Lower lobe of right lung (tissue), 2 donors: Measurements from ENCODE around the gene CMA1. TPM values are rescaled to one million over a fixed set of nuclear protein-coding genes. Genes with fewer than 3 reads are reported as not detected.
"Not testable (repeated sequence)": the region's sequence is repeated elsewhere in the genome, so short reads cannot be mapped to it uniquely, and the experiment has no call there.

Experiments used
- ATAC-seq, 2 donors: fragments of 200-7000 bp; cut with Tn5 transposase; one replicate each; pipeline ENCODE4 v1.9.1; 2020 to 2022; ENCODE audit warnings: mild to moderate bottlenecking in 2 of 2, moderate library complexity in 2 of 2
- DNase-seq: peaks from one replicate; pipeline ENCODE4 v3.0.0-alpha.2; 2020
- H3K27ac ChIP-seq: fragments of 200-600 bp; one replicate; pipeline ENCODE4 v1.8.0; 2022
- H3K27me3 ChIP-seq: fragments of 200-600 bp; one replicate; pipeline ENCODE4 v1.8.0; 2022; ENCODE audit warnings: low read depth
- H3K36me3 ChIP-seq: fragments of 200-600 bp; one replicate; pipeline ENCODE4 v1.8.0; 2022; ENCODE audit warnings: mild to moderate bottlenecking
- H3K4me1 ChIP-seq: fragments of 200-600 bp; one replicate; pipeline ENCODE4 v1.8.0; 2022
- H3K4me3 ChIP-seq: fragments of 200-600 bp; one replicate; pipeline ENCODE4 v1.8.0; 2022; ENCODE audit warnings: mild to moderate bottlenecking
- H3K9me3 ChIP-seq: fragments of 200-600 bp; one replicate; pipeline ENCODE4 v1.8.0; 2022
- CTCF ChIP-seq: fragments of 200-600 bp; IDR thresholded peaks from one replicate; pipeline ENCODE4 v1.8.0; 2022; ENCODE audit warnings: antibody characterized with exemption, mild to moderate bottlenecking
- intact Hi-C: fragments of 100-400 bp; cut with DNase I; formaldehyde crosslinking; loops from one replicate; pipeline ENCODE4 v1.11.0; 2022
- total RNA-seq: library from RNA; stranded (reverse); fragmentation: NEBNext Ultra II Directional; extraction: Animal tissue kit (Norgen Biotek cat#: 25700); gene quantifications from one replicate; pipeline ENCODE4 v1.2.1, GENCODE V29; 2021
- donor health status: DM: no; HTN: yes; CAD: no; lungs with severe emphysema.

CMA1 gene
- total RNA-seq, 1 donor from 2014 or later, result 2.4 TPM

- DNase-seq (no peak), ATAC-seq (no peak)
- Histone ChIP-seq H3K9me3 (no peaks in the 10 kb centered on the region), H3K4me3 (no peak overlapping the region), H3K36me3 (no peaks in the 10 kb centered on the region), H3K27ac (no peak overlapping the region), H3K4me1 (no peaks in the 10 kb centered on the region), H3K27me3 (no peaks in the 10 kb centered on the region)
- TF ChIP-seq CTCF, result no peak
- intact Hi-C loops, result no loop called here
Measured at GRCh38 chr14:24504425-24504950, 3.6 kb downstream of the CMA1 start.

- intact Hi-C loops, H3K4me3 ChIP-seq, DNase-seq, H3K9me3 ChIP-seq, ATAC-seq, H3K27me3 ChIP-seq, H3K36me3 ChIP-seq, H3K27ac ChIP-seq, H3K4me1 ChIP-seq: not testable (repeated sequence)
Measured at GRCh38 chr14:24491586-24492408, 16.3 kb downstream of the CMA1 start.

GRCh38 chr14:24483604-24484252 lies 24.3 kb downstream of the CMA1 start:
- H3K4me3 ChIP-seq, result no peak overlapping the region
- DNase-seq (no peak), ATAC-seq (peak; percentile 16 to 48)
- H3K9me3 ChIP-seq, result no peaks in the 10 kb centered on the region
- H3K36me3 ChIP-seq, result no peaks in the 10 kb centered on the region
- no peaks in the 10 kb centered on the region for H3K27me3 ChIP-seq
- no peak overlapping the region for H3K27ac ChIP-seq
- intact Hi-C loops, result no loop called here
- no peaks in the 10 kb centered on the region for H3K4me1 ChIP-seq
- no peak for TF ChIP-seq CTCF

DNA sequence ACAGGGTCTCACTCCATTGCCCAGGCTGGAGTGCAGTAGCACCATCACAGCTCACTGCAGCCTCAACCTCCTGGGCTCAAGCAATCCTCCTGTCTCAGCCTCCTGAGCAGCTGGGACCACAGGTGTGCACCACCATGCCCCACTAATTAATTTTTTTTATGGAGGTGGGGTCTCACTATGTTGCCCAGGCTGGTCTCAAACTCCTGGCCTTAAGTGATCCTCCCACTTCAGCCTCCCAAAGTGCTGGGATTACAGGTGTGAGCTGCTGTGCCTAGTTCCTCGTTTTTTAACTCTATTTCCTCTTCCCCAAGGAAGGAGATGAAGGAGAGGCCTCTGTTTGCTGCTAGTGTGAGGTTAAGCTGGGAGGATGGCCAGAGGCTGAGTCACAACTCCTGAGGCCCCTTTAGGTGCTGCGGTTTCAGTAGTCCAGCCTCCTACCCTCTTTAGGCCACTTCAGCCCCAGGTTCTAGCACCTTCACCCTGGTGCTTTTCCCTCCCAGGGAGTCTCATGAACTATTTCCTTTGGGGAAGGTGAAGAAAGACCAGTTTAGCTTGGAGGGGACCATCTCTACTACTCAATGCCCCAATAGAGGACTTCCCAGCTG lies 25.3 kb downstream of the CMA1 start:
- H3K27me3 ChIP-seq, H3K4me3 ChIP-seq, H3K36me3 ChIP-seq, intact Hi-C loops, H3K4me1 ChIP-seq, DNase-seq, H3K27ac ChIP-seq, H3K9me3 ChIP-seq: not testable (repeated sequence)
- ATAC-seq, result peak; percentile 70 to 71

DNA sequence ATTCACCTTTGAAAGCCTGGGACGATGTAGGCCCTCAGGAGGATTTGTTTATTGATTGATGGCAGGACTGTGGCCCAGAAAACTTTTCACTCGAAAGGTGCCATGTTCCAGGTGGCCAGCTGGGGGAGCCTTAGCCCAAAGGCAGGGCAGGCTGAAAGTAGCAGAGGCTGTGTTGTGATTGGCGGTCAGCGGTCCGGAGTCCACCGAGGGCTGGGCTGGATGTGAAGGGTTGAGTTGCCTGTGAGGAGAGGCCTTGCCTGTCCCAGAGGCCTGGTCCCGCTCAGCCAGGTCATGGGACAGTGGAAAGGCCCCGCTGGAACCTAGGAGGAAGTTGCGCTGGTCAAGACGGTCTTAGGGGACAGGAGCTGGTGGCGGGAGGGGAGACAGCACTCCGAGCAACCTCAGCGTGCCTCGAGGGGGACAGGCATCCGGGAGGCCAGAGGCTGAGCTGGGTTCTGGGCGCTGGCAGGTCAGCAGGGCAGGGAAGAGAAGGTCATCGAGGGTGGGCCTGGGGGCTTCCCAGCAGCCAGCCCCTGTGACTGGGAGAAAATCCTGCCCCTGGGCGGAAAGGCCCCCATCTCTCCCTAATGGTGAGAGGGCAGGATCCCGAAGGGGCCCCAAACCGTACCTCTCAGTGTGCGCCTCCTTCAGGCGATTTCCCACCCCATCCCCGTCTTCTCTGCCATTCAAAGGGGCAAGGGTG lies 26.3 kb downstream of the CMA1 start:
- Histone ChIP-seq H3K27me3 (no peaks in the 10 kb centered on the region), H3K9me3 (no peaks in the 10 kb centered on the region), H3K4me1 (no peaks in the 10 kb centered on the region), H3K27ac (no peak overlapping the region), H3K36me3 (no peaks in the 10 kb centered on the region), H3K4me3 (no peak overlapping the region)
- DNase-seq (peak; percentile 59), ATAC-seq (peak; percentile 83 to 85)
- peak; percentile 49 for TF ChIP-seq CTCF
- intact Hi-C loops, result no loop called here

- H3K4me1 ChIP-seq, H3K4me3 ChIP-seq, intact Hi-C loops, DNase-seq, H3K9me3 ChIP-seq, H3K36me3 ChIP-seq, ATAC-seq, H3K27me3 ChIP-seq, H3K27ac ChIP-seq: not testable (repeated sequence)
Measured at GRCh38 chr14:24479999-24480398, 28.1 kb downstream of the CMA1 start.
